ENCODE results near the gene KCTD11. TPM values are rescaled to one million over a fixed set of nuclear protein-coding genes. Genes with fewer than 3 reads are reported as not detected.

KCTD11 gene
- total RNA-seq, 1 experiment from 2014 or later = 11.0 TPM

GRCh38 chr17:7317161-7317803, 34.7 kb upstream of the KCTD11 start:
- intact Hi-C loops (cut with micrococcal nuclease; ENCODE audit: unreplicated experiment) (no loop called here), in situ Hi-C loops (cut with HindIII; ENCODE audit: low pct_unique_long_range_greater_than_20kb, low sequenced_read_pairs) (no loop called here)
- no peak for ATAC-seq
- no peaks in the 10 kb centered on the region for H3K9me3 ChIP-seq (ENCODE audit: control insufficient read depth, insufficient read depth, low read depth, low read length)
- TF ChIP-seq TCF7L2 (IDR thresholded peaks at IDR 0.05; ENCODE audit: low read depth, low read length) = no peak
- no peak for TF ChIP-seq POLR2AphosphoS5 (IDR thresholded peaks at IDR 0.05; ENCODE audit: low read depth, low read length)
- TF ChIP-seq SIN3A (IDR thresholded peaks at IDR 0.05; ENCODE audit: borderline replicate concordance, insufficient read depth, low read depth, low read length) = no peak
- TF ChIP-seq REST (IDR thresholded peaks at IDR 0.05; ENCODE audit: insufficient read depth in 1 of 2, low read depth in 2 of 2, low read length in 1 of 2) = no peak
- no peak for TF ChIP-seq CTCF (IDR thresholded peaks at IDR 0.05)
- H3K36me3 ChIP-seq (ENCODE audit: control insufficient read depth, insufficient read depth, low read length) = peaks cover 11% of the 10 kb centered on the region
- H3K4me1 ChIP-seq (ENCODE audit: control insufficient read depth, insufficient read depth, low read length) = peaks cover 14% of the 10 kb centered on the region
- no peak for DNase-seq (ENCODE audit: low read depth, low spot score)
- no peak overlapping the region for H3K4me3 ChIP-seq (ENCODE audit: low read depth in 2 of 2, low read length in 2 of 2)
- H3K27ac ChIP-seq (ENCODE audit: low read length) = no peak overlapping the region
- POLR2A ChIA-PET = no interaction called here
- BruUV-seq (replicated peaks) = no TSS peak
- CTCF ChIA-PET = no interaction called here
- H3K27me3 ChIP-seq (ENCODE audit: control insufficient read depth, insufficient read depth, low read length) = no peaks in the 10 kb centered on the region

GRCh38 chr17:7318121-7318860, 33.7 kb upstream of the KCTD11 start:
- ChIA-PET POLR2A (no interaction called here), CTCF (no interaction called here)
- H3K4me1 ChIP-seq (ENCODE audit: control insufficient read depth, insufficient read depth, low read length) = 0 out of 2 replicates have a peak, but pooled peaks cover 4% of the 10 kb centered on the region
- in situ Hi-C loops (cut with HindIII; ENCODE audit: low pct_unique_long_range_greater_than_20kb, low sequenced_read_pairs) (no loop called here), intact Hi-C loops (cut with micrococcal nuclease; ENCODE audit: unreplicated experiment) (no loop called here)
- no peak overlapping the region for H3K4me3 ChIP-seq (ENCODE audit: low read depth in 2 of 2, low read length in 2 of 2)
- ATAC-seq = no peak
- BruUV-seq (replicated peaks) = no TSS peak
- peaks cover 9% of the 10 kb centered on the region for H3K36me3 ChIP-seq (ENCODE audit: control insufficient read depth, insufficient read depth, low read length)
- DNase-seq (ENCODE audit: low read depth, low spot score) = no peak
- no peaks in the 10 kb centered on the region for H3K27me3 ChIP-seq (ENCODE audit: control insufficient read depth, insufficient read depth, low read length)
- no peak overlapping the region for H3K27ac ChIP-seq (ENCODE audit: low read length)
- TF ChIP-seq TCF7L2 (IDR thresholded peaks at IDR 0.05; ENCODE audit: low read depth, low read length) (no peak), CTCF (IDR thresholded peaks at IDR 0.05) (no peak), POLR2AphosphoS5 (IDR thresholded peaks at IDR 0.05; ENCODE audit: low read depth, low read length) (no peak), SIN3A (IDR thresholded peaks at IDR 0.05; ENCODE audit: borderline replicate concordance, insufficient read depth, low read depth, low read length) (no peak), REST (IDR thresholded peaks at IDR 0.05; ENCODE audit: insufficient read depth in 1 of 2, low read depth in 2 of 2, low read length in 1 of 2) (no peak)
- H3K9me3 ChIP-seq (ENCODE audit: control insufficient read depth, insufficient read depth, low read depth, low read length) = no peaks in the 10 kb centered on the region
